Activated naive CD4-positive, alpha-beta T cell treated with anti-CD3 and anti-CD28 coated beads, Interleukin-2, amount 50 U/mL, for 24 hours (primary cell): ENCODE measurements around the gene MED7.
"Not testable (repeated sequence)": the region's sequence is repeated elsewhere in the genome, so short reads cannot be mapped to it uniquely, and the experiment has no call there.

ENCODE experiments used
- H3K27ac Mint-ChIP-seq: one replicate; pipeline ENCODE4 v1.8.0; 2021; ENCODE audit warnings: mild to moderate bottlenecking, mixed read lengths
- H3K27me3 Mint-ChIP-seq: one replicate; pipeline ENCODE4 v1.8.0; 2021; ENCODE audit warnings: mixed read lengths
- H3K36me3 Mint-ChIP-seq: one replicate; pipeline ENCODE4 v1.8.0; 2021; ENCODE audit warnings: mixed read lengths
- H3K4me1 Mint-ChIP-seq: one replicate; pipeline ENCODE4 v1.8.0; 2021; ENCODE audit warnings: mixed read lengths
- H3K4me3 Mint-ChIP-seq: one replicate; pipeline ENCODE4 v1.8.0; 2021; ENCODE audit warnings: mild to moderate bottlenecking, mixed read lengths
- H3K9me3 Mint-ChIP-seq: one replicate; pipeline ENCODE4 v1.8.0; 2021; ENCODE audit warnings: mixed read lengths

MED7 gene, protein sequence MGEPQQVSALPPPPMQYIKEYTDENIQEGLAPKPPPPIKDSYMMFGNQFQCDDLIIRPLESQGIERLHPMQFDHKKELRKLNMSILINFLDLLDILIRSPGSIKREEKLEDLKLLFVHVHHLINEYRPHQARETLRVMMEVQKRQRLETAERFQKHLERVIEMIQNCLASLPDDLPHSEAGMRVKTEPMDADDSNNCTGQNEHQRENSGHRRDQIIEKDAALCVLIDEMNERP

DNA sequence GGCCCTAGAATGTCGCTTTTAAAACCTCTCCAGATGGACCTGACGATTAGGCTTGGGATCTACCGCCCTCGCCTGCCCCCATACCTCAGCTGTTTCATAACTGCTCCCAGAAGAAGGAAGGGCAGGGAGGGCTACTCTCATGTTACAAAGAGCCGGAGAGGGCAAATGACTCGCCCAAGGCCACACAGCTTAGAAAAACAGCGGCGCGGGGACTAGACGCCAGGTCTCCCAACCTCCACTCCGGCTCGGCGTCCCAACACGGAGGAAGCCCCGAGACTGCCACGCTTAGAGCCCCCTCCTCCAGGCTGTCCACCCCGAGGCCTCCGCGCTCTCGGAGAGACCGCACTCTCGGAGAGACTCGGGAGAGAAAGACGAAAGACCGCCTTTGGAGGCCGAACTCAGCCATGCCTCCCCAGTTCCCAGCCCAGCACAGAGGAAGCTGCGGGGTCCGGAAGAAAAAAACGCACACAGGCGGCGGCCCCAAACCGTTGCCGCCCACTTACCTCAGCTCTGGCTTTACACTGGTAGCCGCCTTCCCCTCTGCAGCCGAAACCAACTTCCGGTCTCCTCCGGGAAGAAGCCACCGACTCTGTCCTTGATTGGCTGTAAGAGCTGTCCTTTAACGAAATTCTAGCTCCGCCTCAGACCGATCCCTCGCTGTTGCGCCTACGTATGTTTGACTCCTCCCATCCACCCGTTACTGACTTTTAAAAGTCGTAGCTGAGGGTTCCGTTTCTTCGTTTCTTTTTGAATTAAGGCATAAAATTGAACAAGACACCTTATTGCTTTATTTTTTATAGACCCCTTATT is at the start of gene MED7:
Gene MED7 (minus strand): TSS at position 549 of the 810 bp plus-strand sequence. CDS start 3,434 bp downstream, outside the sequence.
- peak within 1 kb of the TSS; percentile 98 for H3K27ac Mint-ChIP-seq
- H3K36me3 Mint-ChIP-seq, result peaks cover 18% of the 10 kb centered on the region
- peaks cover 41% of the 10 kb centered on the region for H3K4me1 Mint-ChIP-seq
- no peaks in the 10 kb centered on the region for H3K27me3 Mint-ChIP-seq
- H3K4me3 Mint-ChIP-seq, result peak within 1 kb of the TSS; percentile 99
- H3K9me3 Mint-ChIP-seq, result no peaks in the 10 kb centered on the region

DNA sequence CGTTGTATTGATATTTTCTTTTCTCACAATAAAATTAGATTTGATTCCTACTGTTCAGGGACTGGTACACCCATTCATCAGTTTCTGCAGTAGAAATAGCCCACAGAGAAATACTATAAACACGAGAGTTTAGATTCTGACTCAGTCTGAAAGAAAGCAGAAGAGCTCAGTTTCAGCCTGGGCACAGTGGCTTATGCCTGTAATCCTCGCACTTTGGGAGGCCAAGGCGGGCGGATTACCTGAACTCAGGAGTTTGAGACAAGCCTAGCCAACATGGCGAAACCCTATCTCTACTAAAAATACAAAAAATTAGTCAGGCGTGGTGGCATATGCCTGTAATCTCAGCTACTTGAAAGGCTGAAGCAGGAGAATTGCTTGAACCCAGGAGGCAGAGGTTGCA is 46.6 kb upstream of the MED7 start:
- Mint-ChIP-seq H3K4me3 (peak overlapping the region; percentile 96), H3K27ac (peak overlapping the region; percentile 100), H3K36me3 (peaks cover 61% of the 10 kb centered on the region), H3K27me3 (no peaks in the 10 kb centered on the region), H3K4me1 (peaks cover 82% of the 10 kb centered on the region), H3K9me3 (no peaks in the 10 kb centered on the region)

DNA sequence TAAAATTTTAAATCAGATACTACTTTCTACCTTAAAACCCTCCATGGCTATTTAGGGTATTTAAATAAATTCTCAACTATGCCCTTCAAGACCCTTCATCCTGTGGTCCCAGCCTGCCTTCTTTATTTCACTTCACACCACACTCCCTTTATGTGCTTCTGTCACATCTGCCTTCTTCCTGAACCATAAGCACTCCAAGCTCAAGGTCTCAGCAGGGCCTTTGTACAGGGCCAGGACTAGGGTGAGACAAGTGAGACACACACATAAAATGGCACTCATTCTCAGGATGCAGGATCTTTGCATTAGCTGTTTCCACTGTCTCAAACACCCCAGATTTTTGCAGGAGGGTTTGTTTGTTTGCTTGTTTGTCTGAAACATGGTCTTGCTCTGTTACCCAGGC is 45.6 kb upstream of the MED7 start:
- Mint-ChIP-seq H3K36me3 (peaks cover 63% of the 10 kb centered on the region), H3K27me3 (no peaks in the 10 kb centered on the region), H3K27ac (peak overlapping the region; percentile 100), H3K4me3 (peak overlapping the region; percentile 96), H3K9me3 (no peaks in the 10 kb centered on the region), H3K4me1 (peaks cover 73% of the 10 kb centered on the region)

DNA sequence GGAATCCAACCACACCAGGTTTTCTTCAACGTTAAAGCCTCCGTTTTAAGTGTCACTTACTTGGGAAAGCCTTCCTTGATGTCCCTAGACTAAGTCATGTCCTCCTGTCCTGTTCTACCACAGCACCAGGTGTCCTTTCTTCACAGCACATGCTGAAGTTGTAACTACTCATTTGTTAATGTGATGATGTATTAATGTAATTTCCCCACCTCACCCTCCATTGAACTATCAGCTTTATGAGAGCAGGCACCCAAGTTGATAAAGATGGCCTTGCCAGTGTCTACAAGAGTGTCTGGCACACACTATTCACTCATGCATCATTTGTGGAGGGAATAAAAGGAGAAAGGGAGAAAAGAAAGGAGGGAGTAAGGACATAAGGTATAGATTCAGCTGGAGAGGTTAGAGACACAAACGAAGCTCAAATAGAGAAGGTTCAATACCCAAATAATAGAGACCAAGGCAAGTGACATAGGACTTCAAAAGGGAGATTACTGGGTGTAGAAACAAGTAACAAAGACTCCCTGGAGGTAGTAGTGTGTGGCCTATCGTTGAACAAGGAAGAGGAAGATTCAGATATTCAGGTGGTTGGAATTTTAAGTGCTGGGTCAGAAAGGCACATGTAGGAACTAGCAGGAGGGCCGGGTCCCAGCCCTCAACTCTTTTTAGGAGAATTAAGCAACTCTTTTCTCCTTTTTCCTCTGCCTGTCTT is 44.5 kb upstream of the MED7 start:
- H3K4me3 Mint-ChIP-seq, result peak overlapping the region; percentile 96
- H3K27ac Mint-ChIP-seq, result peak overlapping the region; percentile 100
- H3K27me3 Mint-ChIP-seq, result no peaks in the 10 kb centered on the region
- H3K9me3 Mint-ChIP-seq, result no peaks in the 10 kb centered on the region
- peaks cover 62% of the 10 kb centered on the region for H3K36me3 Mint-ChIP-seq
- H3K4me1 Mint-ChIP-seq, result peaks cover 62% of the 10 kb centered on the region

DNA sequence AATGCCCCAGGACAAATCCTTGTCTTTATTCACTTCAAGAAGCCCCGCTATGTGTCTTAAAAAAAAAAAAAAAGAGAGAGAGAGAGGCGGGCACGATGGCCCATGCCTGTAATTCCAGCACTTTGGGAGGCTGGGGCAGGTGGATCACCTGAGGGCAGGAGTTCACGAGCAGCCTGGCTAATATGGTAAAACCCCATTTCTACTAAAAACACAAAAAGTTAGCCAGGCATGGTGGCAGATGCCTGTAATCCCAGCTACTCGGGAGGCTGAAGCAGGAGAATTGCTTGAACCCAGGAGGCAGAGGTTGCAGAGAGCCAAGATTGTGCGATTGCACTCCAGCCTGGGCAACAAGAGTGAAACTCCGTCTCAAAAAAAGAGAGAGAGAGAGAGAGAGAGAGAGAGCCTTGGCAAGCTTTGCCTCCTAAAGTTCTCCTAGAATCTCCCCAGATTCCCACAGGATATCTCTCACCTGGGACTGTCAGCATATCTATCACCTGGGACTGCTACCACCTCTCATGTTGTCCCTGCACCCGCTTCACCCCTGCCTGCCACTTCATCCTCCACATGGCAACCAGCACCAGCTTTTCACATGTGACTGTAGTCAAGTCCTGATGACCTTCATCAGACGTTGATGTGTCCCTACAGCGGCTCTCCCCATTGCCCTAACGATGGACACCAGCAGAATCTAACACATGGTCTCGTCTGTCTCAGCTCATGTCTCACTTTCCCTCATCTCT is 43.8 kb upstream of the MED7 start:
- Mint-ChIP-seq H3K36me3 (peaks cover 62% of the 10 kb centered on the region), H3K9me3 (no peaks in the 10 kb centered on the region), H3K4me3 (peak overlapping the region; percentile 96), H3K4me1 (peaks cover 55% of the 10 kb centered on the region), H3K27me3 (no peaks in the 10 kb centered on the region), H3K27ac (peak overlapping the region; percentile 100)

DNA sequence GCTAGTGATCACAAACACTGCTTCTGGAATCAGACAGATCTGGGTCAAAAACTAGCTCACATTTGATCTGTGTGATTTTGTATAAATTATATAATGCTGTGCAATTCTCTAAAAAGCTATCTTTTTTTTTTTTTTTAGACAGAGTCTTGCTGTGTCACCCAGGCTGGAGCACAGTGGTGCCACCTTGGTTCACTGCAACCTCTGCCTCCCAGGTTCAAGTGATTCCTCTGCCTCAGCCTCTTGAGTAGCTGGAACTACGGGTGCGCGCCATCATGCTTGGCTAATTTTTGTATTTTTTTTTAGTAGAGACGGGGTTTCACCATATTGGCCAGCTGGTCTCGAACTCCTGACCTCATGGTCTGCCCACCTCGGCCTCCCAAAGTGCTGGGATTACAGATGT is 42.5 kb upstream of the MED7 start:
- peaks cover 47% of the 10 kb centered on the region for H3K4me1 Mint-ChIP-seq
- H3K27ac Mint-ChIP-seq, result peak overlapping the region; percentile 92
- H3K36me3 Mint-ChIP-seq, result peaks cover 56% of the 10 kb centered on the region
- H3K4me3 Mint-ChIP-seq, result peak overlapping the region; percentile 96
- not testable (repeated sequence) for H3K9me3 Mint-ChIP-seq, H3K27me3 Mint-ChIP-seq

DNA sequence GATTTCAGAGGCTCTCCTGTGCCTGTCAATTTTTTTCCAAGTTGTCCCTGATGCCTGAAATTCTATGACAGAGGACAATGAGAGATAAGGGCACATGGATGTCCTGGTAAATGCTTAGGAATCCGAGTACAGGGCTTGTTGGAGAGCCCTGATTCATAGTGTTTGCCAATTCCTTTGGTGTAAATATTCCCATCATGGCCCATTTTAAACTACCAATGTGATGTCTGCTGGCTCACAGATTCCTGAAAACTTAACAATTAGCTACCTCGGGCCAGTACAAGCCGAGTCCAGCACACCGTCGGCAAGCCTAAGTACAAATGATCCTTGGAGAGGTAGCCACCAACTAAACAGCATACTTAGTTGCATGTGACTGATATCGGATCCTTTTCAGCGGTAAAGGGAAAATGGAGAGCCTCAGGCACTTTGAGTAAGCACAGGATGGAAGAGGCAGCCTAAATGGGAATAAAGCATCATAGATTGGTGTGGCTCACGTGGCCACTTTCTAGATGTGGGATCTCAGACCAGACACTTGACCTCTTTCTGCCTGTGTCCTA is 41.5 kb upstream of the MED7 start:
- H3K4me3 Mint-ChIP-seq, result peak overlapping the region; percentile 96
- peaks cover 53% of the 10 kb centered on the region for H3K36me3 Mint-ChIP-seq
- H3K4me1 Mint-ChIP-seq, result peaks cover 47% of the 10 kb centered on the region
- H3K27me3 Mint-ChIP-seq, result no peaks in the 10 kb centered on the region
- H3K27ac Mint-ChIP-seq, result peak overlapping the region; percentile 92
- H3K9me3 Mint-ChIP-seq, result no peaks in the 10 kb centered on the region

DNA sequence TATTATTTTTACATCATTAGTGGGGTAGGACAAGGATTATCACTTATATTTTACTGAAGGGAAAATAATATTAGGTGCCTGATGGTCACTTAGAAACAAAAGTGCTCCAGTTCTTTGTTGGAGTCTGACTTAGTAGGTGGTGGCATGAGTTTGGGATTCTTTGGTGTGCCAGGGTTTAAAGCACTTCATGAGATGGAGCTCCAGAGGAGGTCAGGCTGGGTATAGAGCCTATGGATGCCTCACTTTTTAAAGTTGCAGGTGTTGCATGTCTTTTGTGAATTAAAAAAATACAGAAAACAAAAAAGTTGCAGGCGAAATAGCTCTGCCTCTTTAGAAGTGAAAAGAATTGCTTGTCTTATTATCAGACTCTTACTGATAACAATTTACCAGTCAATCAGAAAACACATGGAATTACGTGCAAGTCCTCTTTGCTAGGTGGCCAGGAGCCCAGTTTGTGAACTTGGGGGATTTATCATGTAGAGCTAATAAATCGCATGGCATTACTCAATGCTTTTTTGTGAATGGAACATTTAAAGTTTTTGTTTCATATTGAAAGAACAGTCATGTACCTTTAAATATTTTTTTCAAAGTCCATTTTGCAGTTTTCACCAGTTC is 39.6 kb upstream of the MED7 start:
- peaks cover 43% of the 10 kb centered on the region for H3K36me3 Mint-ChIP-seq
- peak overlapping the region; percentile 99 for H3K27ac Mint-ChIP-seq
- peak overlapping the region; percentile 96 for H3K4me3 Mint-ChIP-seq
- no peaks in the 10 kb centered on the region for H3K27me3 Mint-ChIP-seq
- H3K4me1 Mint-ChIP-seq, result peaks cover 48% of the 10 kb centered on the region
- no peaks in the 10 kb centered on the region for H3K9me3 Mint-ChIP-seq

DNA sequence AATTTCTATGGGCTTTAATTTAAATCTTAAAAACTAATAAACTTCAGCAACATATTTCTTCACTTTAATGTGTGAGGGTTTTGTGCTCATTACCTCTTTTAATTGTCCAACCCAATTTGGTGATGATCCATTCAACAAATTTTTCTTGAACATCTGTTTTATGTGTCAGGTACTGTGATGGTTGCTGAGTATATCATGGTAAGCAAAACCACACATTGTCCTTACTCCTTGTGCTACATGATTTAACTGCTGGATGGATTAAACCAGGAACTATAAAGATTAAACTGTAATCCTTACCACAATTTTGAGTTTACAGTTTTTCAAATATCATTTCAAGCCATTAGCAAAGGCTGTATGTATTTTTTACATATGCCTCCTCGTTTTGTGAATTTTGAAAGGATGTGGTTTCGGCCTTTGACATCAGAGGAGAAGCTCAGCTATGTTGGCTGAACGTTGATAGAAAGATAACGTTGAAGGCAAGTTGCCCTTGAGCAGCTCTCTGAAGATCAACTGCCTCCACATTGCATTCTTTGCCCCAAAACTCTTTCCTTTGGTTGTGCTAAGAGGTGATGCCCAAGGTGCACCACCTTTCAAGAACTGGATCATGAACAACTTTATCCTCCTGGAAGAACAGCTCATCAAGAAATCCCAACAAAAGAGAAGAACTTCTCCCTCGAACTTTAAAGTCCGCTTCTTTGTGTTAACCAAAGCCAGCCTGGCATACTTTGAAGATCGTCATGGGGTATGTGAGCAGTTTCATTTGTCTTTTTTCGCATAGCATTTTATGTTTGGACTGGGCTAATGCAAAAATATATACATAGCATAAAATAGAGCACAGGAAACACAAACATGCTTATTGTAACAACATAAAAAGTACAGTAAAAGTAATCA is 38.0 kb upstream of the MED7 start, which contains the start of gene ITK:
Gene ITK (plus strand): TSS at position 467 of the 891 bp plus-strand sequence. CDS start 138 bp downstream, at position 605.
- Mint-ChIP-seq H3K9me3 (no peaks in the 10 kb centered on the region), H3K27ac (peak within 1 kb of the TSS; percentile 99), H3K36me3 (peaks cover 31% of the 10 kb centered on the region), H3K4me1 (peaks cover 43% of the 10 kb centered on the region), H3K4me3 (peak within 1 kb of the TSS; percentile 96), H3K27me3 (no peaks in the 10 kb centered on the region)

DNA sequence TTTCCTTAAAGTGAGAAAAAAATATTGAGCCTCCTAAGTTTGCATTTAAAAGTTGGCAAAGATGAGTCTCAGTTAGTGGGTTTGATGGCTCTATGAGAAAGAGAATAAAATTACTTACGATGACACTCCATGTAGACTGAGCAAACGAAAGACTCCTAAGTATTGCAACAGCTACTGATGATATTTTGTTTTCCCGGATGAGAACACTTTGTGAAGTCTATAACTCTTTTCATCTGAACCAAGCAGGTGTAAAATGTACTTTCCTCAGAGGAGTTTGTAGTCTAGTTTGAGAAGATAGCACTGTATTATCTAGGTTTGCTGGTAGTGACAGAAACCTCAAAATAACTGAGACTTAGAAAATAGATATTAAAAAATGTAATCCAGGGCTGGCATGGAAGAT is 36.3 kb upstream of the MED7 start:
- Mint-ChIP-seq H3K36me3 (peaks cover 27% of the 10 kb centered on the region), H3K27me3 (no peaks in the 10 kb centered on the region), H3K9me3 (no peaks in the 10 kb centered on the region), H3K4me1 (peaks cover 58% of the 10 kb centered on the region), H3K4me3 (peak overlapping the region; percentile 96), H3K27ac (peak overlapping the region; percentile 98)

DNA sequence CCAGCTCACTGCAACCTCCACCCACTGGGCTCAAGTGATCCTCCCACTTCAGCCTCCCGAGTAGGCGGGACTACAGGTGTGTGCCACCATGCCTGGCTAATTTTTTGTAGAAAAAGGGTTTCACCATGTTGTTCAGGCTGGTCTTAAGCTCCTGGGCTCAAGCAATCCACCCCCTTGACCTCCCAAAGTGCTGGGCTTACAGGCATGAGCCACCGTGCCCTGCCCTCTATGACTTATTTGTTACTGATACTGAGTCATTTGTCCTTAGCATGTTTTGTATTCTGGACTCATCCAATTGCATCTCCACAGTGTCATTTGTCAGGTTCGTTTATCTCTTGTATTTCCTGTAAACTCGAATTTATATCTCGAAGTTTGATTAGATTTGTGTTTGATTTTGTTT is 35.3 kb upstream of the MED7 start:
- peaks cover 64% of the 10 kb centered on the region for H3K4me1 Mint-ChIP-seq
- H3K27ac Mint-ChIP-seq, result peak overlapping the region; percentile 98
- H3K27me3 Mint-ChIP-seq, result no peaks in the 10 kb centered on the region
- H3K4me3 Mint-ChIP-seq, result peak overlapping the region; percentile 96
- no peaks in the 10 kb centered on the region for H3K9me3 Mint-ChIP-seq
- peaks cover 18% of the 10 kb centered on the region for H3K36me3 Mint-ChIP-seq

DNA sequence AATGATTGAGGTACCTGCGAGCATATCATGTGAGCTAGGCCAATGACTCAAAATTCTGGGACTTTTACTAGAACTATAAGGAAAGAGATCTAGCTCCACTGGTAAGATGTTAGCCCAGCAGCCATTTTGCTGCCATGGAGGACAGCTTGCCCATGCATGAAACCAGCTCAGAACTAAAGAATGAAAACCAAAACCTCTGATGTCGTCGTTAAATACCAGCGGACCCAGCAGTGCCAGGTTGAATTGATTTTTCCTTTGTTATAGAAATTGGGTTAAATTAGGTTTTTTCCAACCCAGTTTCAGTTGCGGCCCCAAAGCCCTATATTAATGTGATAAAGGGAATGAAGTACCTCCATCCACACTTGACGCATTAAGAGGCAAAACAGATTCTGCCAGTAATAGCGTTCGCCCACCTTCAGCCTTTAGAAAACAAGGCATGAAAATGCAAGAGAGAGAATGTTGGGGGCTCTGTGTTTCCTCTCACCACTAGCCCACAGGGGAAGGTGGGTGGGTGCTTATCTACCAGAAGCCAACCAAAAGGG is 32.5 kb upstream of the MED7 start:
- H3K9me3 Mint-ChIP-seq, result peaks cover 10% of the 10 kb centered on the region
- peaks cover 5% of the 10 kb centered on the region for H3K36me3 Mint-ChIP-seq
- peaks cover 86% of the 10 kb centered on the region for H3K4me1 Mint-ChIP-seq
- peak overlapping the region; percentile 93 for H3K27ac Mint-ChIP-seq
- H3K4me3 Mint-ChIP-seq, result peak overlapping the region; percentile 60
- H3K27me3 Mint-ChIP-seq, result no peaks in the 10 kb centered on the region

DNA sequence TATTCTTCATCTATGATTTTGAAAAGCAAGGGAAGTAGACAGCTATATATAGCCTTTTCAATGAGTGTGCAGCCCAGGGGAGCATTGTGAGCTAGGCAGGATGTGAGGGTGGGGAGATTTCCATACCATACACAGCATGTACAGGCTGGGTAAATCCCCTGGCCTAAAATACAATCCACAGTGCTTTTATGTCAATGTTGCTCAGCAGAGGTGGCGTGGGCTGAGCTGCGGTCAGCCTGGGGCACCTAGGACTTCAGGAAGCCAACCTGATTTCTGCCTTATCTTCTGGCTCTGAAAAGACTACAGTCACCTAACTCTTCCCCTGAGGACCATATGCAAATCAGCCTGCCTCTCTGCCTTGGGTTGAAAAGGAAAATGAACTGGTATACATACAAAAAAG is 29.7 kb upstream of the MED7 start:
- Mint-ChIP-seq H3K9me3 (peaks cover 10% of the 10 kb centered on the region), H3K27me3 (no peaks in the 10 kb centered on the region), H3K4me1 (peaks cover 87% of the 10 kb centered on the region), H3K4me3 (peak overlapping the region; percentile 70), H3K27ac (peak overlapping the region; percentile 95), H3K36me3 (peaks cover 2% of the 10 kb centered on the region)
